Parietal lobe (tissue), 1 donor: ENCODE data around the gene ADGRG1. TPM values are rescaled to one million over a fixed set of nuclear protein-coding genes. Genes with fewer than 3 reads are reported as not detected.

Experiments
- total RNA-seq: library from RNA; depleted of rRNA; stranded (reverse); fragments of >200 nt; gene quantifications from one replicate; pipeline ENCODE4 v1.2.3, GENCODE V29; 2014

The ADGRG1 gene
- total RNA-seq: 75.1 TPM

GRCh38 chr16:57628008-57628781 lies at the start of gene ADGRG1:
TSS of gene ADGRG1 (plus strand) at chr16:57628630. CDS start at chr16:57650288, 21,658 bp downstream.

GRCh38 chr16:57668263-57668571 lies 39.8 kb downstream of the ADGRG1 start, which contains the start of gene ADGRG3:
TSS of gene ADGRG3 (plus strand) at chr16:57668306. CDS start at chr16:57668348, 42 bp downstream.

DNA sequence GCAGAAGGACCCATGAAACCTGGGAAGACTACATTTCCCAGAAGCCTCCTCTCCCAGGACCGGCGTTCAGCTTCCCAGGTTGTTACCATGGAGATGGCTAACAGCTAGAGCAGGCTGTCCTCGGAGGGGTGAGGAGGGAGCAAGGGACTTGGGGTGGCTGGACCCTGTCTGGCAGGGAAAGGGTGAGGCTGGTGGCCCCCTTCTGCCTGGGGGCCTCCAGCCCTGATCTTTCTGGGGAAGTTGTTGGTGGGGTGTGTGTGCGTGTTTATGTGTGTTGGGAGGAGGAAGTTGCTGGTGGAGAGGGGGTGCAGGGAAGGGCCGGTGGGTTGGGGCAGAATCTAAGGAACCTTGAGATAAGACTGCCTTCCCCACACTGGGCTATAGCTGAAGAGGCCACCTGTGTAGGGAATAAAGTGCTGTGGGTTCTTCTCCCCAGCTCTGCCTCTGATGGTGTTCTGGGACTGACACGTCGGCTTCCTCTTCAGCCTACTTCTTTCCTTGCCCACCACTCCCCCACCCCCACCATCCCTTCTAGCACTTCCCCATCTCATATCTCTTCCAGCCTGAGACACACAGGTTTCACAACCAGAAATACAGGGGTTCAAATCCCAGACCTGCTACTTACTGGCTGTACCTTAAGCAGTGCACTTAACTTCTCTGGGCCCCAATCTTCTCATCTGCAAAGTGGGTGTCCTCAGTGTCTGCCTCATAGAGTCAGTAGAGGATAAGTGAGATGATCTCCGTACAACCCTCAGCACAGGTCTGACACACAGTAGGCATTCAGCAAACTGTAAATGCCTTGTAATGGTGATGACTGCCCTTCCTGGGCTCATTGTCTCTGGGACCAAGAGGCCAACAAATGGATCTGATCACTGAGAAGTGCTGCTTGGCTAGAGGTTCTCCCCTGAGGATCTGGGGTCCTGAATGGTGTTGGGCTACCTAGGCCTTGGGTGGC lies 66.6 kb downstream of the ADGRG1 start, which contains the start of gene DRC7:
Gene DRC7 (plus strand): TSS at position 82 of the 955 bp plus-strand sequence. CDS start 3,144 bp downstream, outside the sequence.

Other genes with a start within 250 kb of the ADGRG1 start
- not detected for gene CCL17, start 223.9 kb upstream of the ADGRG1 start, total RNA-seq
- gene CIAPIN1, start 181.2 kb upstream of the ADGRG1 start, total RNA-seq: 73.6 TPM
- gene COQ9, start 181.2 kb upstream of the ADGRG1 start, total RNA-seq: 51.0 TPM
- 80.1 TPM for gene POLR2C, start 166.0 kb upstream of the ADGRG1 start, total RNA-seq
- 66.7 TPM for gene DOK4, start 142.1 kb upstream of the ADGRG1 start, total RNA-seq
- 0.94 TPM for gene CCDC102A, start 92.1 kb upstream of the ADGRG1 start, total RNA-seq
- gene ADGRG5, start 86.0 kb upstream of the ADGRG1 start, total RNA-seq: 0.31 TPM
- gene ADGRG3, start 39.7 kb downstream of the ADGRG1 start, total RNA-seq: not detected
- 0.31 TPM for gene DRC7, start 66.2 kb downstream of the ADGRG1 start, total RNA-seq
- gene KATNB1, start 107.1 kb downstream of the ADGRG1 start, total RNA-seq: 34.4 TPM
- gene KIFC3, start 173.9 kb downstream of the ADGRG1 start, total RNA-seq: 59.5 TPM